C4-2B (cell line): ENCODE results near the gene ATXN2.

Source experiments
- H3K27ac ChIP-seq: fragments of 450-650 bp; 2 replicates; pipeline ENCODE4 v1.5.1; 2017
- CTCF ChIP-seq: fragments of 450-650 bp; conservative IDR thresholded peaks from 2 replicates; pipeline ENCODE4 v1.5.1; 2017; ENCODE audit warnings: mild to moderate bottlenecking
- ZFX ChIP-seq: fragments of 450-650 bp; IDR thresholded peaks from 2 replicates; pipeline ENCODE4 v1.6.1; 2017

The ATXN2 gene

DNA sequence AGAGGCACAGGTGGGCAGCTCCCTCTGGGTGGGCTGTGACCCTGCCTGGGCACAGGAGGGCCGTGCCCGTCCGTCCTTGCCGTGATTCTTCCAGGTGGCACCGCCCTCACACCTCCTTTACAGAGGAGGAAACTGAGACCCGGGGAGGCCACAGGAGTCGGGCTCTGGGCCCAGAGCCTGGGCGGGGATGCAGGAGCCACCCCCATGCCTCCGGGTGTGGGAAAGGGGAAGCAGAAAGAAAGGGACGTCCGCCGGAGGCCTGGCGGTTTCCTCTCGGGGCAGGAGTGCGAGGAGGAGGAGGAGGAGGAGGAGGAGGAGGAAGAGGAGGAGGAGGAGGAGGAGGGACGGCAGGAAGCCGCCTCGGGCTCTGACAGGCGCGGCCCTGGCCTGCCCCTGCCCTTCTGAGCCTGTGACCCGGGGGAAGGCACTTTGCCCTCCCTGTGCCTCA, 170.4 kb downstream of the ATXN2 start:
- H3K27ac ChIP-seq = no peak overlapping the region
- TF ChIP-seq ZFX (no peak), CTCF (no peak)

DNA sequence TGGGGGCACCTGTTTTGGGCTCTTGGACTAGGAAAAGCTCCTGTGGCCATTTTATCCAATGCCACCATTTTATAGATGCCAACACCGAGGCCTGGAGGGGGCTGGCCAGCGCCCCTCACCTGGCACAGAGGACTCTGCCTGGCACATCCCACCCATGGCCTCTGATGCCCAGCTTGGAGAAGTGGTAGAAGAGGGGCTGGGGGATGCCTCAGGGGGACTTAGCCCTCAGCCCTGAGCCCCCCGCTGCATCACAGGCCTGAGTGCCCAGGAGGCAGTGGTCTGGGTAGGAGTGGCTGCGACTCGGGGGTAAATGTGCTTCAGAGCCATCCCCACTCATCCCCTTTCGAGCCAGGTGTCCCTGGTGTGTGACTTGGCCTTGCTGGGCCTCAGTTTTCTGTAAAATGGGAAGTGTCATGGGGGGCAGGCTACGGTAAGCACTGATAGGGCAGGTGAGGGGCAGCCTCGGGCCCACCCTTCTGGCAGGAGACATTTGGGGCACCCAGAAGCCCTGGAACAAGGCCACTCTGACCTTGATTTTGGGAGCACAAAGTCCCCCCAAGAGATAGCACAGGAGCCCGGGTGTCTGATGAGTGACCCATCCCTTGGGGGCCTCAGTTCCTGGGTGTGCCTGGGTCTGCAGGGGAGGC, 170.9 kb downstream of the ATXN2 start:
- no peak overlapping the region for H3K27ac ChIP-seq
- TF ChIP-seq CTCF = no peak
- no peak for TF ChIP-seq ZFX

GRCh38 chr12:111427417-111428074, 171.6 kb downstream of the ATXN2 start:
- TF ChIP-seq CTCF (no peak), ZFX (no peak)
- no peak overlapping the region for H3K27ac ChIP-seq

DNA sequence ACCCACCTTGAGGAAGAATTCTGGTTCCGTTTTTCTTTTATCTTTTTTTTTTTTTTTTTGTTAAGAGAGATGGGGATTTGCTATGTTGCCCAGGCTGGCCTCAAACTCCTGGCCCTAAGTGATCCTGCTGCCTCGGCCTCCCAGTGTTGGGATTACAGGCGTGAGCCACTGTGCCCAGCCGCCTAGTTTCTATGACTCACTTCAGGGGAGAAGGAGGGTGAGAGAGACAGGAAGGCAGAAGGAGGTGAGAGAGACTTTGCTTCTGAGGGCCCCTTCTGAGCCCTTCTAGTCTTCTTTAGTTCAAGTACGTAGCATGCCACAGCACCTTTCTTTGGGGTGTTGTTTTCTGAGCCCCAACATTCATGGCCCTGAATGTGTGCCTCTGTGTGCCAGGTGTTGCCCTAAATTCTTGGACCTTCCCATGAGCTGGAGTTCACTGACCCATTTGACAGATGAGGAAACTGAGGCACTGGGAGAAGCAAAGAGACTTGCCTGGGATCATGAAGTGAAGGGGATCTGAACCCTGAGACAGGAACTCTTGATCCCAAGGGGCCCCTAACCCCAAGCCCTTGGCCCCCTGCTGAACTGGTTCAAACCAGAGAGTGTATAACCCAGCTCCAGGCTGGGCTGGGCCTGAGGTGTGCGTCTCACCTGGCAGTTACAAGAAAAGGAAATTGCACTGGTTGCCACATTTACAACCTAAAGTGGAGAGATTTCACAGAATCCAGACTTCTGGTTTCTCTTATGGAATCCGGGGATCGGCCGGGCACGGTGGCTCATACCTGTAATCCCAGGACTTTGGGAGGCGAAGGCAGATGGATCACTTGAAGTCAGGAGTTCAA, 172.6 kb downstream of the ATXN2 start:
- TF ChIP-seq ZFX (no peak), CTCF (no peak)
- H3K27ac ChIP-seq = no peak overlapping the region

DNA sequence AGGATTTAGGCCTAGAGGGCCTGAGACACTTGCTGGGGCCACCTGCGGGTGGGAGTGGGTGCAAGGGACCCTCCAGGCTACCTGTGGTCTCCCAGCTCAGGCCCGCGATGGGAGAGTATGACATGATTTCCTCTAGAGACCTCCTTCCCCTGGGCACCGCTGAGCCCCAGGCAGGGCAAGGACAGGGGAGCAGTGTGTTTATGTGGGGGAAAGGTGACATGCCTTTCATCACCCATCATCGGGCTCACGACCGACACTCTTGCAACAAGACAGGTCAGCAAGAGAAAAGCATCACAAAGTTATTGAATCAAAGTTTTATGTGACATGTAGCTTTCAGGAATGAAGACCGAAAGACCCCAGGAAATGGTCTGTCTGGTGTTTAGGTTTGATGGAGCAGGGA, 173.5 kb downstream of the ATXN2 start:
- TF ChIP-seq CTCF = no peak
- TF ChIP-seq ZFX = no peak
- no peak overlapping the region for H3K27ac ChIP-seq

DNA sequence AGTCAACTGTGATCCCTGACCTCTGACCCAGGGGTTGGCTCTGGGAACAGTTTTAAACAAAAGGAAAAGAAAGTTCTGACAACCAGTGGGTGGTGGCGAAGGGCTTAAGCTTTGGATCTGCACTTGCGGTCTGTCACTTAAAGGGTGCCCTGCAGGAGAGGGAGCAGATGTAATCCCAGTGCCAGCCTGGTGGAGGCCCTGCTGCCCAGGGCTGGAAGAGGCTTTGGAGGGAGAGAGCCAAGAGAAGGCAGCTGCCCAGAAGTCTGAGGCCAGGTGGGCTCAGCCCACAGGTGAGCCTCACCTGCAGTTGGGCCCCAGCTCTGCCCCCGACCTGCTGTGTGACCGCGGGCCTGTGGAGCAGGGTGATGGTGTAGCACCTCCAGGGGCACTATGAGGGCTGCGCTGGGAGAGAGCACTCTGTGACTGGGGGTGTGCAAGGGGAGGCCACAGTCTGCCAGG, 174.3 kb downstream of the ATXN2 start:
- no peak overlapping the region for H3K27ac ChIP-seq
- TF ChIP-seq CTCF = no peak
- TF ChIP-seq ZFX = no peak
